Body of pancreas (tissue), 4 donors: ENCODE results near the gene TNFRSF18.

Experiments used
- CTCF ChIP-seq, 7 experiments: fragments of 450-650 bp in 4 of 7; fragments of 200-600 bp in 3 of 7; sonication (generic) in 3 of 7; IDR thresholded peaks; one replicate each; pipeline ENCODE4 v1.5.1; 2016 to 2019; ENCODE audit warnings: antibody characterized with exemption in 7 of 7
- POLR2A ChIP-seq, 3 donors: fragments of 450-650 bp; IDR thresholded peaks; one replicate each; pipeline ENCODE4 v1.6.1; 2016; ENCODE audit warnings: antibody characterized with exemption in 3 of 3, mild to moderate bottlenecking in 2 of 3

GRCh38 chr1:1236945-1237873 is 30.8 kb upstream of the TNFRSF18 start:
- no peak for TF ChIP-seq CTCF (IDR thresholded peaks at IDR 0.05)
- no peak for TF ChIP-seq POLR2A (IDR thresholded peaks at IDR 0.05)
